ENCODE measurements around the gene FREY1. TPM values are rescaled to one million over a fixed set of nuclear protein-coding genes. Genes with fewer than 3 reads are reported as not detected.

FREY1 gene
- total RNA-seq, 1 experiment from 2014 or later = 1.4 TPM

- TF ChIP-seq SIN3A (IDR thresholded peaks at IDR 0.05; ENCODE audit: borderline replicate concordance, insufficient read depth, low read depth, low read length) (no peak), REST (IDR thresholded peaks at IDR 0.05; ENCODE audit: insufficient read depth in 1 of 2, low read depth in 2 of 2, low read length in 1 of 2) (no peak), POLR2AphosphoS5 (IDR thresholded peaks at IDR 0.05; ENCODE audit: low read depth, low read length) (no peak), TCF7L2 (IDR thresholded peaks at IDR 0.05; ENCODE audit: low read depth, low read length) (no peak), CTCF (IDR thresholded peaks at IDR 0.05) (no peak)
- Histone ChIP-seq H3K9me3 (ENCODE audit: control insufficient read depth, insufficient read depth, low read depth, low read length) (no peaks in the 10 kb centered on the region), H3K27ac (ENCODE audit: low read length) (no peak overlapping the region), H3K36me3 (ENCODE audit: control insufficient read depth, insufficient read depth, low read length) (no peaks in the 10 kb centered on the region), H3K4me1 (ENCODE audit: control insufficient read depth, insufficient read depth, low read length) (no peaks in the 10 kb centered on the region), H3K27me3 (ENCODE audit: control insufficient read depth, insufficient read depth, low read length) (no peaks in the 10 kb centered on the region), H3K4me3 (ENCODE audit: low read depth in 2 of 2, low read length in 2 of 2) (no peak overlapping the region)
- ChIA-PET POLR2A (no interaction called here), CTCF (no interaction called here)
- DNase-seq (ENCODE audit: low read depth, low spot score) (no peak), ATAC-seq (no peak)
- BruUV-seq (replicated peaks) = no TSS peak
- in situ Hi-C loops (cut with HindIII; ENCODE audit: low pct_unique_long_range_greater_than_20kb, low sequenced_read_pairs) (no loop called here), intact Hi-C loops (cut with micrococcal nuclease; ENCODE audit: unreplicated experiment) (loop anchor here (10.0 kb wide), 1 partner anchor 125 kb away; no protein-coding TSS in a partner anchor)
Observed at GRCh38 chr11:45879803-45880686, 27.0 kb downstream of the FREY1 start.

- intact Hi-C loops (cut with micrococcal nuclease; ENCODE audit: unreplicated experiment) = loop anchor here (10.0 kb wide), 1 partner anchor 127 kb away; no protein-coding TSS in a partner anchor
- H3K4me1 ChIP-seq (ENCODE audit: control insufficient read depth, insufficient read depth, low read length) = no peaks in the 10 kb centered on the region
- no peak for ATAC-seq
Observed at GRCh38 chr11:45877845-45878244, 29.2 kb downstream of the FREY1 start.

More at GRCh38 chr11:45877845-45878244, 29.2 kb downstream of the FREY1 start:
- peaks cover 2% of the 10 kb centered on the region; the same call in 1 of the 2 replicates for H3K36me3 ChIP-seq (ENCODE audit: control insufficient read depth, insufficient read depth, low read length)
- no peak for TF ChIP-seq SIN3A (IDR thresholded peaks at IDR 0.05; ENCODE audit: borderline replicate concordance, insufficient read depth, low read depth, low read length)
- TF ChIP-seq CTCF (IDR thresholded peaks at IDR 0.05) = no peak
- no peak for TF ChIP-seq REST (IDR thresholded peaks at IDR 0.05; ENCODE audit: insufficient read depth in 1 of 2, low read depth in 2 of 2, low read length in 1 of 2)
- TF ChIP-seq TCF7L2 (IDR thresholded peaks at IDR 0.05; ENCODE audit: low read depth, low read length) = no peak
- TF ChIP-seq POLR2AphosphoS5 (IDR thresholded peaks at IDR 0.05; ENCODE audit: low read depth, low read length) = no peak
- ChIA-PET POLR2A (no interaction called here), CTCF (no interaction called here)
- H3K27me3 ChIP-seq (ENCODE audit: control insufficient read depth, insufficient read depth, low read length) = no peaks in the 10 kb centered on the region
- no peak overlapping the region for H3K4me3 ChIP-seq (ENCODE audit: low read depth in 2 of 2, low read length in 2 of 2)
- DNase-seq (ENCODE audit: low read depth, low spot score) = no peak
- in situ Hi-C loops (cut with HindIII; ENCODE audit: low pct_unique_long_range_greater_than_20kb, low sequenced_read_pairs) = no loop called here
- no TSS peak for BruUV-seq (replicated peaks)
- H3K27ac ChIP-seq (ENCODE audit: low read length) = no peak overlapping the region
- H3K9me3 ChIP-seq (ENCODE audit: control insufficient read depth, insufficient read depth, low read depth, low read length) = no peaks in the 10 kb centered on the region
